ENCODE data around the gene PDE4D.

Gene PDE4D

DNA sequence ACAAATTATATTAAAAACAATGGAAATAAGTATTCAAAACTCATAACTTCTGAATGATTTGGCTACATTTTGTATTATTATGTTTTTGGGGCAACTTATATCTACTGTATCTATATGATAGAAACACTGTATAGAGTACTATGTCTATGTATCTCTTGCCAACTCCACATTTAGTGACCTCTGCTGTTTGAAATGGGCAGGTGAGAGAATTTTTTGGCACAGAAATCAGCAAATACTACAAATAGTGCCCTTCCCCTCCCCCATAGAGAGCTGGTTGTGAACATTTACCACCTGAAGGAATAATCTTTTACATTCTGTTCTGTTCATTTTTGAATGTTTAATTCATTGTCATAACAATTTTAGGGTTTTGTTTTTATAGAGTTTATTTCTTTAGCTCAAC lies 545.3 kb downstream of the PDE4D start:
- DNase-seq = no peak

DNA sequence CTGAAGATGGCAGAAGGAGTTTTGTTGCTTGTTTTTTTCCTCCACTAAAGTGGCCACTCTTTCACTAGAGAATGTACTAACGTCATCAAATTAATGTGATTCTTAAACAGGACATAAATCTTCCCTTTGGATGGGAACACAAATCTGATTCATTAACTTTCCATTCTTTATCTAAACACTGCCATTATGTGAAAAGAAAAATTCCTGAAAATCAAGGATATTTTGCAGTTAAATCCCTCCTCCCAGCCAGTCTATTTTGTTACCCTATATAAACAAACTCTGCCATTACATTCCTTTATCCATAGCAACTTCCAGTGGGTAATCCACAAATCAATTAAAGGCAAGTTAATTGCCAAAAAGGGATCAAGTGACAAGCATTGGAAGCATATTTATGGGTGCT lies 546.5 kb downstream of the PDE4D start:
- DNase-seq = no peak

DNA sequence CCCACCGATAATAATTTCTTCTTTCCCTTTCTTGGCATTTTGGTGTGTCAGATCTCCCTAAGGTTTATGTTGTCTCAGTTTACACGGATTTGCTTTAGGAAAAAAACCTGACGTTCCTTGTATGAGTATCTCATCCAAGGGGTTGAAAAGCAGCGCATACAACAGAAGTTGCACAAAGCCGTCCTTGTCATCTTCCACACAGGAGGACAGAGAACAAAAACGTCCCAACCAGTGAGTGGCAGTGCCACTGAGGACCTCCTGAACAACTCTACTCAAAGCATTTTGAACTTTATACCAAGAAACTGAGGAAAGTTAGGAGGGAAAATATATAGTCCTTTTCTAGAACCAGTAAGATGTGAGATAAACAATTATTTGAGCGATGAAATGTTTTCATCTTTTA lies 547.0 kb downstream of the PDE4D start:
- DNase-seq = no peak

DNA sequence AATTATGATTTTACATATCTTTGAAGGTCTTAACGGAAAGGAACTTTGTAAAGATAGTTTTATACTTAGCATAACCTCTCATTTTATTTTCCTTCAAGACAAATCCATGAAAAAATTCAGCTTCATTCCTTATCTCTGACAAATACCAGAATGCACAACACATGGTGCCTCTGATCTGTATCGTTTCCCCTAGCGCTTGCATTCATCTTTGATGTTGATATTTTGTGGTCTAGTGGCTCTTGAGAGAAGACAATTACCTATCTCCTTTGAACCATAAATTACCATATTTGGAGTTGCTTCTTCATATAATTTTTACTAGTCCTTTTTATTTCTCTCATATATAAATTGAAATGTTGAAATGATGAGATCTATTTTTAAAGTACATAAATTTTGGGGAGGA lies 551.3 kb downstream of the PDE4D start:
- DNase-seq = no peak

DNA sequence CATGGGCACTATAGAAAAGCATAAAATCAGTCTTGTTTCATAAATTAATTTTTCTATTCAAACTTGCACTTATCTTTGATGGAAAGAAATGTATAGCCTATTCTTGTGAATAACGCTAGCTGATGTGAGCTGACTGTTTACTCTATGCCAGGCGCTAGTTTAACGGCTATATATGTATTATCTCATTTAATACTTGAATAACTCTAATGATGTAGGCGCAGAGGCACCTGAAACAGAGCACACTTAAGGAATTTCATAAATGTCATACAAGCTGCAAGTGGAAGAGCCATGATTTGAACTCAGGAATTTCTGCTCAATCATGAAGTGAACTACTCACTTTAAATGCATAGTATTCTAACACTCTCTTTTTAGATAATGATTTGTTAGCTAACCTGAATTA lies 551.8 kb downstream of the PDE4D start:
- DNase-seq = no peak

DNA sequence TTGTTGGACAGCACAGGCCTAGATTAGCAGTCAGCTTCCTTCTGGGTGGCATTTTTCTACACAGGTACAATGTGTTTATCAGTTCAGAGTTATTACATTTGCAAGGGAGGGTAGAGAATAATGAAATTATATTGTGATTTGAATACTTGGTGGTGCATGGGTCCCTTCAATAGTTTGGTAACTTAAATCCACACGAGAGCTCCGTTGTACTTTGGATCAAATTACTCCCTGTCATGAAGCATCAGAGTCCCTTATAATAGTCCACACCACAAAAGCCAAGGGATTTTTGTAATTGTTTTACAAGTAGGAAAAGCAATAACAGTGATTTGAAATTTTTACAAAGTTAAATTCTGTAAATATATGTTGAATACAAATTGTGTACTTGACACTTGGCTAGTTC lies 552.4 kb downstream of the PDE4D start:
- DNase-seq = no peak

DNA sequence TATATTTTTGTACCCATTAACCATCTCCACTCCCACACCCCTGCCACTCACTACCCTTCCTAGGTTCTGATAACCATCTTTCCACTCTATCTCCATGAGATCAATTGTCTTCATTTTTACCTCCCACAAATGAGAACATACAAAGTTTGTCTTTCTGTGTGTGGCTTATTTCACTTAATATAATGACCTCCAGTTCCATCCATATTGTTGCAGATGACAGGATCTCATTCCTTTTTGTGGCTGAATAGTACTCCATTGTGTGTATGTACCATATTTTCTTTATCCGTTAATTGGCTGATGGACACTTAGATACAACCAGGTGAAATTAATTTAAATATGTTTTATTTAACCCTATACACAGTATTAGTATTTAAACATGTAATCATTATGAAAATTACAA lies 552.9 kb downstream of the PDE4D start:
- DNase-seq = no peak

DNA sequence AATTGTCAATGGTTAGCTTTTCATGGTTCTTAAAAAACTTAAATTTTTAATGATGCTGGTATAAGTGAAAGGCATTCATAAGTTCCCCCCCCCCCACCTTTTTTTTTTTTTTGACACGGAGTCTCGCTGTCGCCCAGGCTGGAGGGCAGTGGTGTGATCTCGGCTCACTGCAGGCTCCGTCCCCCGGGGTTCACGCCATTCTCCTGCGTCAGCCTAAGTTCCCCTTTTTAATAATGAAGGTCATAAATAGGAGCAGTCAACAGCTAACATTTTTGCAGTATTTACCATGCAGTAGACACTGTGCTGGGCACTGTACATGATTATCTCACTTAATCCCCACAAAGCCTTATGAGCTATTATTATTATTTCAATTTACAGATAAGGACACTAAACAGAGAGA lies 556.3 kb downstream of the PDE4D start:
- no peak for DNase-seq

DNA sequence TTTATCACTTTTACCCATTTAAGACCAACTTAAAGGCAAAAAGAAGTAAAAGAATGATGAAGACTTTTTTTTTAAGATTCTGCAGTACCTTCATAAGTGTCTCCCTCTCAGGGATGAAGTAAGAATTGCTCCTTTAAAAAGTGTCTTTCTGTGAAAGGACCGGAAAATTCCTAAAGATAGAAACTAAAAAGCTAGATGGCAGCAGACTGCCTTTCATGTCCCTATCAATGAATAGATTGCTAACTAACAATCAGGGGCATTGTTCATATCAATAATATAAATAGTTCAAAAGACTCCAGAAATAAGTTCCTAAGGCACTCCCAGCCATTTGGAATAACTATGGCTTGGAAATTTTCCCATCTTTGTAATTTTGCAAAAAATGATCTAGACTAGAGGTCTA lies 558.0 kb downstream of the PDE4D start:
- no peak for DNase-seq

DNA sequence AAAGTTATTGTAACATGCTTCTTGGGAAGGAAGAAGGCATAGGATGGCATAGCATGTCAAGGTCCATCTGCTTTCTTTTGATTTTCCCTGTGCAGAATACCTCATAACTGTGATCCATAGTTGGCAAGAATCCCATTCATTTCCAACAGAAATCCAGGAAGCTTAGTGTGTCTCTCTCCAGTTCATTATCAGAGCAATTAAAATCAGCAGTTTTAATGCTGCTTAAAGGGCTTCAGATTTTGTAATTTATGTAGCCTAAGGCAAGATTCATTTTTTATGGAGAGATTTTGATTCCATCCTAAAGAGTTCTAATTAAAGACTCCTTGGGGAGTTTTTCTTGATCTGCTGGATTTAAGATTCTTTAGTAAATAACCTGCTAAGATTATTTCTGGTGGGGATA lies 560.1 kb downstream of the PDE4D start:
- DNase-seq = no peak

DNA sequence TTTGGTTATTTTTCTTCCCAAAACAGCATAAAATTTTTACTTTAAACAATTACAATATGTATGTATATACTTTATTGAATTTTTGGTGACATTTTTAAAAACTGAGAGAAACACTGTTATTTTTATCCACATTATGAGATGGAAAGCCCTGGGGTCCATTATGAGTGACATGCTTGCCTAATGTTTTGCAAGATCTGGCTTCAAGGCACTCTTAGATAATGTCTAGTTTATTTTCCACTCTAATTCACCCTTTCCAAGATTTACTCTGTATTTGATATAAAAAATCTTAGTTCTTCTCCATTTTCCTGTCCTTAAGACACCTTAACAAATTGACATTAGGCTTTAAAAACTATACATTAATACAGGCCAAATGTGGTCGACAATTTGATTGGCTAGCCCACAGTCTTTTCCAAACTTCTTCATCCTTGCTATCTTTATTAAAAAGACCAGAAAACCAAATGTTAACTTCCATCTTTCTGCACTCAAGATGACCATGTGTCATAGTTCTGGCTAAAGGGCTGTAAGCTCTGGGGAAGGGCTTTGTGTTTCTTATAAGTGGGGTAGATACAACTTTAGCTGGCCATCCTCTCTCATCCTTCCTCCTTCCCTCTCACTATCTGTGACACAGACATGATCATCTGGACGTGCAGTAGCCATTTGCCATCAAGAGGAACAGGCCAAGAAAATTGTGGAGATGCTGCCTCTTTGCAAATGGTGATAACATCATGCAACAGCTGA lies 561.1 kb downstream of the PDE4D start:
- DNase-seq = no peak

DNA sequence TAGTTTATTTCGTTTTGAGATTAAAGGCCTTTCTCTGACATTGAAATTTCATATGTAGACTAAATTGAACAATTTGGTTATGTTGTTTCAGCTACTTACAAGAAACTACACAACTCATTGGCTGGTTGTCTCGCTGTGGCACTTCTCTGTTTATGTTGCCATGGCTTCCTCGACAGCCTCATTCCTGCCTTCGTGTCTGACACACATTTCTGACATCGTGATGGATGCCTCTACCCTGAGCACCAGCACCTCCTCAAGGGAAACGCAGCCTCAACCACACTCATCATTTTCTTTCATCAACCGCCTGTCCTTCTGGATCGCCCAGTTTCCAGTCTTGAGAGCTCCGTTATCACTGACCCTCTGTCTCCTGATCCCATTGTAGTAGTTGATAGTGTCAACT lies 562.8 kb downstream of the PDE4D start:
- DNase-seq = no peak

DNA sequence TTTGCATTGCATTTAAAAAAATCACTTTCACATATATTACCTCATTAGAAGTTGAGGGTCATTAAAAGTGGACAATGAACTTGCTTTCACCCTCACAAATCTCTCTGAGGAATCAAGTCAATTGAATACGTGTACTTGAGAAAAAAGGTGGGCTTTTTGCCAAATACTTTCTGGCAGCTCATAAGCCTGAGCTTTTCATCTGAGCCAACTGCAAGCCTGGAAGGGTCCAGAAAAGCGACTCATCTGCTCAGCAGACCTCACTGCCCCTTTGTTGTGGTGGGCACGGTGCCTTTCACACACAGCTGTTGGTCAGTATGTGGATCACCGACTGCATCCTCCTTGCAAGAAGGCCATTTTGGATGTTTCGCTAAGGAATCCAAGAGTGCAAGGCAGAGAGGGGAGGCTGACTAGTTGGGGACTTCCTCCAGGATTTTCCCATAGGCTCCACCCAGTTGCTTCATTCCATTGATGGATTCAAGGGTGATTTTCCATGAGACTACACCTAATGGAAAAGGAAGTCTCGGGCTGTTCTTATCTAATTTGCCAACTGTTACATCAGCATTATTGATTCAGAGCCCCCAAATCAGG lies 564.7 kb downstream of the PDE4D start:
- no peak for DNase-seq

DNA sequence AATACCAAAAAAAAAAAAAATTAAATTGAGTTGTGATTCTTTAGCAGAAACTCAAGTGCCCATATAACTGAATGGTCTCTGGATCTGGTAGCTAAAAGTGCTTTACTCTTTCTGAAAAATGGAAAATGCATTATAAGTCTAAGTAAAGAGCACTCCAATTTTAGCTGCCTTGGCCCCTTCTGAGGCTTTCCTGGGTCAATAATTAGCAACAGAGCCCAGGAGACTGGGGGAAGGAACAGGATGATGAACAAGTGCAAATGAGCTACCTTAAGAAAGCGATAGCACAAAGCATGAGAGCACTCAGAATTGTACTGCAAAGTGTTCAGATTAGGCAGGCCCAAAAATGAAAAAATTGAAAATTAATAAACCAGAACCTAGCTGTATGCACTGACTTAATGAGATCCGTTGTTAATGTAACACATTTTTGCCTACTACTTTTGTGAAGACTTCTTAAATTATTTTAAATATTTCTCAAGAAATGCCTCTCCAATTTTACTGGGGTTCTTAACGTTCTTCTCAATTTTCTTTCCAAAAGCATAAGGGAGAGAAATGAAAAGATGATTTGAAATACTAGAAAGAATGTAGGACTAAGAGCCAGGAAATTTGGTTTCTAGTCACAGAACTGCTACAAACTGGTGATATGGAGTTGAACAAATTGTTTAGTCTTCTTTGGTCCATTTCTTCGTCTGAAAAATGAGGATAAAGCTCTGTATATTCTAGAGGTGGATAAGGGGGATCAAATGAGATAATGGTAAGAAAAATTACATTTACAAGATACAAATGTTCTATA lies 566.1 kb downstream of the PDE4D start:
- no peak for DNase-seq

DNA sequence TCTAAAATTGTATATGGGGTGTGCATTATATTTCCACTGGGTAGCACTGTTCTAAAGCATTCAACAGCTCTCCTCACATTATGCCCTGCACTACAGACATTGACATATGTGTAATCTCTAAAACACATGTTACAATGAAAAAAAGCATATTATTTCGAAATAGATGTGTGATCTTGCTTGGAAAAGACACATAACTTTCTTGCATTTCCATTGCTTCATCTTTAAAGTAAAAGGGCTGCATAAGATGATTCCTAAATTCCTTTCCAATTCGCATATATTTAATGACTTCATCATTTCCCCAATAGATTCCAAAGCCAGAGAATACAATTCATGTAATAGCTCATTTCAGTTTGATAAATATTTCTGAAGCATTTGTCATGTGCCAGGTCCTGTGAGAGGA lies 566.9 kb downstream of the PDE4D start:
- no peak for DNase-seq

DNA sequence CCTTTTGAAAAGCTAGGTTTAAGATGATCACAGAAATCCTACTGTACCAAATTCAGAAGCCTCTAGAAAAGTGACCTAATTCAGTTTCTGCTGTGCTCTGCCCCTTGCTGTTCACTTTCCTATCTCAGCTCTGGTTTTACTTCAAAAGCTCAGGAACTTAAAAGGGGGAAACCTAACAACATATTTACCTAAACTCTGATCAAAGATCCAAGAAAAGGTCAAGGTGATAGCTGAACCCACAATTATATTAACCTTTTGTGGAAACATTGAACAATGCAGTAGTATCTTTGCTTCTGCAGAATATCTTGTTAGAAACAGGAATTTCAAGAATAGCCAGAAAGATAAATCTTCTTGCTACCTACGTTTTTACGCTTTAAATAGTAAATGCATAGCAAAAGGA lies 568.5 kb downstream of the PDE4D start:
- no peak for DNase-seq

DNA sequence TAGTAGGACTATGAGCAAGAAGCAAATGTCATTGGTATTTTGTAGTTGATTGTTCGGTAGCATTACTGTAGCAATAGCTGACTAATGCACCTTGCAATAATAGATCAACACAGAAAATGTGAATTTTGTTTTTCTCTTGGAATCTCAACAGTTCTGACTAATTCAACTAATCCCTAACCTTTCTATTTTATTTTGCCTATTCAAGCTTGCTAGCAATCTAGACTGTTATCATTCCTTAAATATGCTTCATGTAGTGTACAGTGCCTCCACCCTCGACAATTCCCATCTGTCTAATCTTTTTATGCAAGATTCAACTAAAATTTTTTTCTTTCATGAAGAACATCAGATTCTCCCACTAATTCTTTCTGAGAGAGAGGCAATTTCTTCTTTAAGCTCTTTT lies 570.6 kb downstream of the PDE4D start:
- DNase-seq = no peak

DNA sequence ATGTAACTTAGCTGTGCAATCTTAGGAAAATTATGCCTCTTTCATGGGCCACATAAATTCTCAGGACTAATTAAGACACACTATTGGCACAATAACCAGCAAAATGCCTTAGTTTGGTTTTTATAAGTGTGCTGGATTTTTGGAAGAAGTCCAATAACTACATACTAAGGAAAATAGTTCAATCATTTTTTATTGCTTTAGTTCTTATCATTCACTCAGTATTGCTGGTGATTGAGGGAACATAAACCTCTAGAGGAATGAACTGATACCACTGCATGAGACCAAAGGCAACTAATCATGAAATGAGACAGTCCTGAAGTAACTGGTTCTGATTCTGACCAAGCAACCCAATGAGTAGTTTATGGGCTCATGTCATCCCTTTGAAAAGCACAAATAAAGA lies 571.5 kb downstream of the PDE4D start:
- DNase-seq = no peak

DNA sequence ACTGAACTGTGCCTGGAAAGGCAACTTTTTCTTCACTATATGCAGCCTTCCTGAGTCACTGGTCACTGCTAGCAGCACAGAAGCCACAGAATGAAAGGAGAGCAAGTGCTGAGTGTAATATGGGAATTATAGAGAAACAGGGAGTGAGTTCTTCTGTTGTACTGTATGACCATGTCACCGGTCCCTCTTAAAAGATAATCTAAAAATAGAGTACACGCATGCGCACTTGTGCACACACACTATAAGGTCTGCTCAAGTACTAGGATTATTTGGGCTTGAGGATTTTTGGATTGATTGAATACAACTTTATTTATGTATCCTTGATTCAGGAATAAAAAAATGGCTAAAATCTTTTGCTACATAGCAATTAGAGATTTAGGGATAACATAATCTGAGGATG lies 571.9 kb downstream of the PDE4D start:
- no peak for DNase-seq

DNA sequence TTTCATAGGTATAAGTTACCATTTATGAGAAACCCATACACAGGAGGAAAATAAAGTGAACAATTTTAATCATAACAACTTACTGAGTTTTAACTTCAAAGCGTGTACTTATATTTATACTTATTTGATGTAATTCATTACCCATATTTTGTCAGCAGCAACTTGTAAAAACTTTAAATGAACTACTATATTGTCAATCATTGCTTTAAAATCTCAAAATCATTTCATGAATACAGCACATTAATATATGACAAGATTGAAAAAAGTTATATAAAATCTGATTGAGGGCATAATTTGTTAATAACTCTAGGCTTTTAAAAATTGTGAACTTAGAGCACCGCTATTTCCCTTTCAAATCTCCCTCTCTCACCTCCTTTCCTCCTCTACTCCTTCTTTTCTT lies 573.1 kb downstream of the PDE4D start:
- DNase-seq = no peak

DNA sequence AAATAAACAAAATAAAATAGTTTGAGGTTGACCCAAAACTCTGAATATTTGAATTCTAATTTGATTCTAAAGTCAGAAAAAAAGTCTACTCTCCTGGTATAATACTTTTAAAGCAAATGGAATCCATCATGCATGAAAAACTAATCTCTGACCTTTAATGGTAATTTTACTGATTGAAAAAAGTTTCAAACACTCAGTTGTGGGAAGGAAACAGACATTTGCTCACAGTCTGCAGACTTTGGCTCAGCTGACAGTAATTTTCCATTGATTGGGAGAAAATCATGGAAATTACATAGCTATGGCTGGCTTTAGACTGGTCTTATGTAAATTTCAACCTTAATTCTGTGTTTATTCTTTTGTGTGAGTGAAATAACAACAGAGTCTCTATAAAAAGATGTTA lies 574.3 kb downstream of the PDE4D start:
- DNase-seq = no peak

DNA sequence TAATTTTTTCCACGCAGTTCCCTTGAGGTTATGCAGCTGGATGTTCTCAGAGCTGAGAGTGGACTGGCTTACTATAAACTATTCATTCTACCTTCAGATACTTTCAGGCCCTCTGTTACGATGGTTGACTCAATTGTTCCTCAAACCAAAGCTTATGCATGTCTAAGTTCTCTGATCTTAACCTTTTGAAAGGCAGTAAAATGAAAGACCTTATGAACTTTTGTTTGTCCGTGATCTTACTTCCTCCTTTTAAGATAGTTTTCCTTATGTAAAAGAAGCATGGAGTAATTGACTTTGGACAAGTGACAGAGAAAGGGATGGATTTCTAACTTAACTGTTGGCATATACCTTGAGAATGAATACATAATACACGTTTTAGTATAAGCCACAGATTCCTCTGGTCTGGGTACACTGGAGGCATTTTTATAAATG lies 575.7 kb downstream of the PDE4D start:
- no peak for DNase-seq

DNA sequence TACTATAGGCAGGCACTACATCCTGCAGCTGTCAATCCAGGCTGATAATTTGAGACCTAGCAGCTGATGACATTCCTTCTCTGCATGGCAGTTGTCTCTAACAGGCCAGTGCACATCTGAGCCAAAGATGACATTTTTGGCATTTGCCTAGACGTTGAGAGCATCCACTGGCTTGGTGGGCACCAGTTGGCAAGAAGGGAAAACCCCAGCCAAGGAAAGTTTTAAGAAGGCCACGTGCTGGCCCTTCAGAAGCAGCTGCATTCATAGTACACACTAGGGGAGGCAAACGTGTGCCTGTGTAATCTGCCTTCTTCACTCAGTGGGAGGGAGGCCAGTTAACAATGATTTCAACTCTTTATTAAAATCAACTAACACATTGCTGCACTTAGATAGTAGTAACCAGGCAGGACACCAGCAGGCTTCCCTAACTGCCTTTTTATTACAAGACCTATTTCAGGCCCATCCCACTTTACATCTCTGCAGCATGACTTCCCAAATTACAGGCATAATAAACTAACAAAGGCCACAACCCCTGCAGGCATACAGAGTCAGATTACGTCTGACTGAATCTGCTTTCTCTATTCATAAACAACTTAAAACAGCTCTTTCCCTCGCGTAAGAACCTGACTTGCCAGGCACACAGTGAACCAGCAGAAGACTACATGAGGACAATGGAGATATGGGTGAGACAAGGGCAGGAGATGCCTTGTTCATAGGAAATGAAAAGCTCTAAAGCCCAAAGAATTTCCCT lies 576.3 kb downstream of the PDE4D start:
- DNase-seq = no peak

DNA sequence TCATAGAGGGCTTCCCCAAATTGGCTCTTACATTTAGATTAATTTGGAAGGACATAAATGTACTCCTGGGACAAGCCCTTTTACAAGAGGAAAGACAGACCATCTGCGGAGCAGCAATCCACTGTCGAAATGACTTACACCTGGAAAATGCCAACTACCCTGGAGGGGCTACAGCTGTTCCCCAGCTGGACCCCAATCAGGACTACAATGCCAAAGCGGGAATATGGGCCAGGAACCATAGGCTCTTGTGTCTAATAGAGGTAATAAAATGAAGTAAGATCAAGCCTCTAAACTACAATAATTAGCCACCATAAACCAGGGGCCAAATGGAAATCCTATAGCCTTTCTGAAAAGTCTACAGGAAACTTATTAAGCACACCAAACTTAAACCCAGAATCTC lies 581.3 kb downstream of the PDE4D start:
- no peak for DNase-seq

Measured in activated CD4-positive, alpha-beta T cell treated with anti-CD3 and anti-CD28 coated beads, Interleukin-2, amount 50 U/mL, for 1 hour (primary cell).